ENCODE results near the gene CDH22. TPM values are rescaled to one million over a fixed set of nuclear protein-coding genes. Genes with fewer than 3 reads are reported as not detected.

The CDH22 gene
- total RNA-seq, 2 experiments from 2014 or later = not detected

- DNase-seq (no peak), ATAC-seq (no peak)
- Mint-ChIP-seq H3K9me3 (ENCODE audit: low read depth) (no peaks in the 10 kb centered on the region), H3K36me3 (no peaks in the 10 kb centered on the region), H3K27me3 (peaks cover 26% of the 10 kb centered on the region), H3K27ac (no peak overlapping the region), H3K4me1 (no peaks in the 10 kb centered on the region), H3K4me3 (no peak overlapping the region)
- CTCF ChIA-PET = no interaction called here
These were observed 112.8 kb downstream of the CDH22 start for GRCh38 chr20:46195264-46196036.

- ATAC-seq = no peak
- CTCF ChIA-PET = no interaction called here
- no peaks in the 10 kb centered on the region for H3K36me3 Mint-ChIP-seq
- peaks cover 18% of the 10 kb centered on the region for H3K27me3 Mint-ChIP-seq
- H3K9me3 Mint-ChIP-seq (ENCODE audit: low read depth) = no peaks in the 10 kb centered on the region
- H3K4me3 Mint-ChIP-seq = no peak overlapping the region
- no peaks in the 10 kb centered on the region for H3K4me1 Mint-ChIP-seq
- no peak overlapping the region for H3K27ac Mint-ChIP-seq
- no peak for DNase-seq
These were observed 113.9 kb downstream of the CDH22 start for GRCh38 chr20:46194409-46194808.

- CTCF ChIA-PET = interaction anchor here (1.0 kb wide), 1 partner anchor 17 kb away, joined by 3 read pairs; no protein-coding TSS in a partner anchor
- Mint-ChIP-seq H3K27me3 (peaks cover 10% of the 10 kb centered on the region), H3K4me1 (no peaks in the 10 kb centered on the region), H3K27ac (no peak overlapping the region), H3K4me3 (no peak overlapping the region), H3K9me3 (ENCODE audit: low read depth) (no peaks in the 10 kb centered on the region), H3K36me3 (no peaks in the 10 kb centered on the region)
- DNase-seq = no peak
- no peak for ATAC-seq
These were observed 115.8 kb downstream of the CDH22 start for GRCh38 chr20:46192376-46192944.

- no peak for DNase-seq
- Mint-ChIP-seq H3K9me3 (ENCODE audit: low read depth) (no peaks in the 10 kb centered on the region), H3K4me1 (no peaks in the 10 kb centered on the region), H3K27me3 (peaks cover 10% of the 10 kb centered on the region), H3K4me3 (no peak overlapping the region), H3K36me3 (no peaks in the 10 kb centered on the region), H3K27ac (no peak overlapping the region)
- CTCF ChIA-PET = no interaction called here
- ATAC-seq = no peak
These were observed 116.7 kb downstream of the CDH22 start for GRCh38 chr20:46191611-46192010.

- no peak overlapping the region for H3K4me3 Mint-ChIP-seq
- no peaks in the 10 kb centered on the region for H3K9me3 Mint-ChIP-seq (ENCODE audit: low read depth)
- peaks cover 10% of the 10 kb centered on the region for H3K27me3 Mint-ChIP-seq
- no peak overlapping the region for H3K27ac Mint-ChIP-seq
- H3K4me1 Mint-ChIP-seq = no peaks in the 10 kb centered on the region
- ATAC-seq = no peak
- CTCF ChIA-PET = no interaction called here
- no peak for DNase-seq
- no peaks in the 10 kb centered on the region for H3K36me3 Mint-ChIP-seq
These were observed 117.1 kb downstream of the CDH22 start for GRCh38 chr20:46191168-46191540.

GRCh38 chr20:46190478-46191167 is 117.7 kb downstream of the CDH22 start:
- CTCF ChIA-PET = no interaction called here
- Mint-ChIP-seq H3K27ac (no peak overlapping the region), H3K36me3 (no peaks in the 10 kb centered on the region), H3K4me1 (no peaks in the 10 kb centered on the region), H3K27me3 (peaks cover 10% of the 10 kb centered on the region), H3K4me3 (no peak overlapping the region), H3K9me3 (ENCODE audit: low read depth) (no peaks in the 10 kb centered on the region)
- DNase-seq (no peak), ATAC-seq (no peak)

GRCh38 chr20:46188866-46189541 is 119.3 kb downstream of the CDH22 start:
- Mint-ChIP-seq H3K36me3 (no peaks in the 10 kb centered on the region), H3K9me3 (ENCODE audit: low read depth) (no peaks in the 10 kb centered on the region), H3K4me1 (no peaks in the 10 kb centered on the region), H3K27me3 (peaks cover 10% of the 10 kb centered on the region), H3K4me3 (no peak overlapping the region), H3K27ac (no peak overlapping the region)
- no peak for DNase-seq
- CTCF ChIA-PET = no interaction called here
- no peak for ATAC-seq

- Mint-ChIP-seq H3K4me3 (no peak overlapping the region), H3K36me3 (no peaks in the 10 kb centered on the region), H3K4me1 (no peaks in the 10 kb centered on the region), H3K9me3 (ENCODE audit: low read depth) (no peaks in the 10 kb centered on the region), H3K27ac (no peak overlapping the region), H3K27me3 (peaks cover 5% of the 10 kb centered on the region)
- no peak for ATAC-seq
- no peak for DNase-seq
- CTCF ChIA-PET = no interaction called here
These were observed 122.1 kb downstream of the CDH22 start for GRCh38 chr20:46186210-46186609.

- H3K4me1 Mint-ChIP-seq = no peaks in the 10 kb centered on the region
- peaks cover 5% of the 10 kb centered on the region for H3K27me3 Mint-ChIP-seq
- CTCF ChIA-PET = no interaction called here
- H3K4me3 Mint-ChIP-seq = no peak overlapping the region
- H3K27ac Mint-ChIP-seq = no peak overlapping the region
- no peaks in the 10 kb centered on the region for H3K36me3 Mint-ChIP-seq
- no peak for DNase-seq
- no peaks in the 10 kb centered on the region for H3K9me3 Mint-ChIP-seq (ENCODE audit: low read depth)
- no peak for ATAC-seq
These were observed 122.9 kb downstream of the CDH22 start for GRCh38 chr20:46185353-46185752.

- Mint-ChIP-seq H3K27ac (no peak overlapping the region), H3K9me3 (ENCODE audit: low read depth) (no peaks in the 10 kb centered on the region), H3K4me3 (no peak overlapping the region), H3K27me3 (peaks cover under 1% of the 10 kb centered on the region), H3K4me1 (no peaks in the 10 kb centered on the region), H3K36me3 (no peaks in the 10 kb centered on the region)
- CTCF ChIA-PET = interaction anchor here (1.3 kb wide), 1 partner anchor 11 kb away, joined by 4 read pairs; no protein-coding TSS in a partner anchor
- DNase-seq (no peak), ATAC-seq (no peak)
These were observed 124.5 kb downstream of the CDH22 start for GRCh38 chr20:46183768-46184167.

GRCh38 chr20:46182276-46183200 is 125.8 kb downstream of the CDH22 start:
- no peak overlapping the region for H3K27ac Mint-ChIP-seq
- H3K36me3 Mint-ChIP-seq = no peaks in the 10 kb centered on the region
- H3K4me1 Mint-ChIP-seq = no peaks in the 10 kb centered on the region
- no peak for DNase-seq
- no peaks in the 10 kb centered on the region for H3K27me3 Mint-ChIP-seq
- CTCF ChIA-PET = interaction anchor here (1.3 kb wide), 1 partner anchor 10 kb away, joined by 4 read pairs; no protein-coding TSS in a partner anchor
- ATAC-seq = no peak
- no peaks in the 10 kb centered on the region for H3K9me3 Mint-ChIP-seq (ENCODE audit: low read depth)
- H3K4me3 Mint-ChIP-seq = no peak overlapping the region

- no peaks in the 10 kb centered on the region for H3K36me3 Mint-ChIP-seq
- no peaks in the 10 kb centered on the region for H3K4me1 Mint-ChIP-seq
- no peak for DNase-seq
- H3K27me3 Mint-ChIP-seq = peaks cover 19% of the 10 kb centered on the region
- ATAC-seq = no peak
- no peak overlapping the region for H3K4me3 Mint-ChIP-seq
- H3K27ac Mint-ChIP-seq = no peak overlapping the region
- no peaks in the 10 kb centered on the region for H3K9me3 Mint-ChIP-seq (ENCODE audit: low read depth)
- CTCF ChIA-PET = interaction anchor here (0.8 kb wide), 1 partner anchor 165 kb away, joined by 3 read pairs; no protein-coding TSS in a partner anchor
These were observed 128.4 kb downstream of the CDH22 start for GRCh38 chr20:46179862-46180261.

GRCh38 chr20:46178891-46179290 is 129.4 kb downstream of the CDH22 start:
- DNase-seq (no peak), ATAC-seq (no peak)
- Mint-ChIP-seq H3K4me1 (no peaks in the 10 kb centered on the region), H3K36me3 (no peaks in the 10 kb centered on the region), H3K9me3 (ENCODE audit: low read depth) (no peaks in the 10 kb centered on the region), H3K4me3 (no peak overlapping the region), H3K27me3 (peaks cover 22% of the 10 kb centered on the region), H3K27ac (no peak overlapping the region)
- CTCF ChIA-PET = no interaction called here

Data from activated CD8-positive, alpha-beta memory T cell treated with anti-CD3 and anti-CD28 coated beads, Interleukin-2, amount 10 ng/mL, durations not matched to agents 7 days and 5 days (primary cell).